Measurements from ENCODE around the gene SECTM1.

DNA sequence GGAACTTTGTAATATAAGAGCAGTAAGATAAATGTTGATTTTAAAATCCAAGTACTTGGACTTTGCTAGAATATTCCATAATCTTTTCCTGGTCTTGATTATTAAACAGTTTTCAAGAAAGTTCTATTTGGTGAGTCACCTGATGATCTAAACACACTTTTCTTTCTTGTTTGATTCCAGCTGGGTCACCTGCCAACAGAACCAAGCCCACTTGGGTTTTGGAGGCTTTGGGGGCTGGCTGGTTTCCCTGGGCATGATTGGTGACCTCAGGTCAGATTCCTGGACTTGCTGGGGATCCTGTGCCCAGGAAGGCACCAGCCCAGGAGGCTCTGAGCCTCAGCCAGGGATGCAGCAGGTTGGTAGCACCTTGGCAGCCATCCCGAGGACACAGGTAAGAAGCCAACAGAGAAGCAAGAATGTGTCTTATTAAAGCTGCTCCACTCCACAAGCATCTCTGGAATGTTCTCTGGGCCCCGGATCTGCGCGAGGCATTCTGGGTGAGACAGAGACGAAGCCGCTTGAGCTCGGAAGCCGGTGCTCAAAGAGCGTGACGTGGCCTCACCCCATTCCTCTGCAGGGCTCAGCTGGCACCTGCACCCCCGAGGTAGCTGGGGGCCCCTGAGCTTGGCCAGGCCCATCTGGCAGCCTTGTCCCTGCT is 22.3 kb upstream of the SECTM1 start:
- TF ChIP-seq, protein P1, sequence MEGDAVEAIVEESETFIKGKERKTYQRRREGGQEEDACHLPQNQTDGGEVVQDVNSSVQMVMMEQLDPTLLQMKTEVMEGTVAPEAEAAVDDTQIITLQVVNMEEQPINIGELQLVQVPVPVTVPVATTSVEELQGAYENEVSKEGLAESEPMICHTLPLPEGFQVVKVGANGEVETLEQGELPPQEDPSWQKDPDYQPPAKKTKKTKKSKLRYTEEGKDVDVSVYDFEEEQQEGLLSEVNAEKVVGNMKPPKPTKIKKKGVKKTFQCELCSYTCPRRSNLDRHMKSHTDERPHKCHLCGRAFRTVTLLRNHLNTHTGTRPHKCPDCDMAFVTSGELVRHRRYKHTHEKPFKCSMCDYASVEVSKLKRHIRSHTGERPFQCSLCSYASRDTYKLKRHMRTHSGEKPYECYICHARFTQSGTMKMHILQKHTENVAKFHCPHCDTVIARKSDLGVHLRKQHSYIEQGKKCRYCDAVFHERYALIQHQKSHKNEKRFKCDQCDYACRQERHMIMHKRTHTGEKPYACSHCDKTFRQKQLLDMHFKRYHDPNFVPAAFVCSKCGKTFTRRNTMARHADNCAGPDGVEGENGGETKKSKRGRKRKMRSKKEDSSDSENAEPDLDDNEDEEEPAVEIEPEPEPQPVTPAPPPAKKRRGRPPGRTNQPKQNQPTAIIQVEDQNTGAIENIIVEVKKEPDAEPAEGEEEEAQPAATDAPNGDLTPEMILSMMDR (conservative IDR thresholded peaks at IDR 0.05 in 1 of 2, IDR thresholded peaks at IDR 0.05 in 1 of 2; ENCODE audit: extremely low read depth in 1 of 2, insufficient read depth in 1 of 2, low read depth in 1 of 2, low read length in 2 of 2): no peak
- no peak for TF ChIP-seq EZH2 (IDR thresholded peaks at IDR 0.05; ENCODE audit: borderline replicate concordance, low read length)

All from mammary epithelial cell (primary cell).